ENCODE results near the gene GRID1.
A peak's percentile ranks its signal among the peaks of the same experiment; 100 is the strongest.

Gene GRID1

DNA sequence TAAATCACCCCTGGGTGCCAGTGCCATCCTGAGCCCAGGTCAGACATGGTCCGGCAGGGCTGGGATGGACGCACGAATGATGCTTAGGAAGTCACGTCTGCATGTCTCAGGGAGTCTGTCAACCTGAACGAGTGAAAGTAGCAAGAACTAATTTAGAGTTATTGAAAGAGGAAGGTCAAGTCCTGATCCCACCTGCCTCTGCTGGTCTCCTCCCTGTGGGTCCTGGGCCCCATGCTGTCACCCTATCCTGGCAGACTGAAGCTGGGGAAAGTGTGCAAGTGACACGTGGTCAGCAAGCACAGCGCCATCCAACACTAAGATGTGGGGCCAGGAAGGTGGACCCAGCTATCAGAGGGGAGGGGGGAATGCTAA is 26.1 kb upstream of the GRID1 start:
- H3K4me3 ChIP-seq (ENCODE audit: low read depth, low read length) = no peak overlapping the region

DNA sequence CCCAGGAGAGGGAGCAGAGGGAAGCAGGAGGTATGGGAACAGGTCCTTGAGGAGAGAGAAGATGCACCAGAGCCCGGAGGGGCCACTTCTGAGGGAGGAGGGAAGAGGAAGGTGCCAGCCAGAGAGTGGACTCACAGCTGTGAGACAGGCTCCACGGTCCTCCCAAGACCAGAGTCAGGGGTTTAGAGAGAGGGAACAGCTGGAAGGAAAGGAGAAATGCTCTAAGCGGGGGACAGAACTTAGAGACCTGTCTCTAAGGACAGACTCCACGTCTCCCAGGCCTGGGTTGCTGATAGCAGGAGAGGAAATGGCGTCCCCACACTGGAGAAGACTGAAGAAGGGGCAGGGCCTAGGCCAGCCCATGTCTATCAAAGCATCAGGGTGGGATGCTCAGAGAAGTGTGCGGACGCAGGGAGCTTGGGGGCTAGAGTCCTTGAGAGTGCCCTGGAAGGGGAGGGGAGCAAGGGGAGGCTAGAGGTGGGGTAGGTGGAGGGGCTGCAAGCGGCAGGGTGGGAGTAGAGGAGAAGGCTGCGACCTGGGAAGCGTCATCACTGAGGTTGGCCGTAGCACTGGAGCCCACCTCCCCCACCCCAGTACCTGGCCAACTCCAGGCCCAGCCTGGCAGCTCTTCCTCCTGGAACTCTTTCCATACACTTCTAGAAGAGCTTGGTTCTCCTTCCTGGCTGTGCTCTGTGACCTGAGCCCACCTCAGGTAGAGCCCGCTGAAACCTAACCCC is 25.6 kb upstream of the GRID1 start:
- no peak overlapping the region for H3K4me3 ChIP-seq (ENCODE audit: low read depth, low read length)

DNA sequence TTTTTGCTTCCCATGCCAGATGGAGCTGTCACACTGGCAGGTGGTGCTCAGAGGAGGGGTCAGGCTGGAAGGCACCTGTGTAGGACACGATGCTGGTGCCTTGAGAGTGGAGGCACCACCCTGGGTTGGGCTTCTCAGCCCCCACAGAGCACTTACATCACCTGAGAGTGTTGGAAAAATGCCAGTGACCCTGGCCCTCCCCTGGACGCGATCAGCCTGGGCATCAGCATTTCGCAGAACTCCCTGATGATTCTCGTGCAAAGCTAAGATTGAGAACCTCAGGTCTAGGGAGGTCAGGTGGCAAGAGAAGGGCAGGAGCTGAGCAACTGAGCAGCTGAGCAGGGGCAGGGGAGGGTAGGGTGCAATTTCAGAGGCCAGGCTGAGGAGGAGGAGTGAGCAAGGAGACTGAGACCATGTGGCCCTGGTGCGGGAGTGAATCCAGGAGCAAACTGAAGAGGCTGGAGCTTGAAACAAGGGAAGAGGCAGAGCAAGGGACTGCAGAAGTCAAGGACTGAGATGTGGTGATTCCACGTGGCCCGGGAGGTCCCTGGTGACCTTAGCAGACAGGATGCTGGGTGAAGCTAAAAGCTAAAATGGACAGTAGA is 24.7 kb upstream of the GRID1 start:
- H3K4me3 ChIP-seq (ENCODE audit: low read depth, low read length) = no peak overlapping the region

DNA sequence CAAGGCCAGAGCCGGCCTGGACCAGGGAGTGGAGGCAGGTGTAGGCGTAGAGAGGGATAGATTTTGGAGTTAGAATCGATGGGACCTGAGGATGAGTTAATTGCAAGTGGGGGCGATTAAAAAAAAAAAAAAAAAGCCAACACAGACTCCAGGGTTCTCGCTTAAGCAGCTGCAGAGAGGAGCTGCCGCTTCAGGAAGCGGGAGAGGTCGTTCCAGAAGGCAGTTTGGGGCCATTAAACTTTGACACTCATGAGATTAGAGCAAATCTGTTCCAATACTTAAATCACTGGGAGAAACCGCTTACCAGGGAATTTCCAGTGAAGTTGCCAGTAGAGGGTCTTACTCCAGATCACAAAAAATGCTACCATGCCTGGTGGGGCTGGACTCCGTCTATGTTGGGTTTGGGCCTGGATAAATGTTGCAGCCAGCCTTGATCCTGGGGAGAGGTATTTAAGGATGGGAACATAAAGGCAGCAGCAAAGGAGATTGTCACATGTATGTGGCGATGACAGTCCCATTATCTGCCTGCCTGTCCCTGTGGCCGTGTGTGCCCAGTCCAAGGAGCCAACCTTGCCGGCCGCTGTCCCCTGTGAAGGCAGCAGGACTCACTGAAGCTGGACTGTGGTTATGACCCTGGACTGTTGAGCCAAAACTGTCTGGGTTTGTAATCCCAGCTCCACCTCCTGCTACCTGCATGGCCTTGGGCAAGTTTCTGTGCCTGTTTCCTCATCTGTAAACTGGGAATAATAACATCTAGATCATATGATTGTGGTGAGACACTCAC is 23.9 kb upstream of the GRID1 start:
- H3K4me3 ChIP-seq (ENCODE audit: low read depth, low read length) = no peak overlapping the region

DNA sequence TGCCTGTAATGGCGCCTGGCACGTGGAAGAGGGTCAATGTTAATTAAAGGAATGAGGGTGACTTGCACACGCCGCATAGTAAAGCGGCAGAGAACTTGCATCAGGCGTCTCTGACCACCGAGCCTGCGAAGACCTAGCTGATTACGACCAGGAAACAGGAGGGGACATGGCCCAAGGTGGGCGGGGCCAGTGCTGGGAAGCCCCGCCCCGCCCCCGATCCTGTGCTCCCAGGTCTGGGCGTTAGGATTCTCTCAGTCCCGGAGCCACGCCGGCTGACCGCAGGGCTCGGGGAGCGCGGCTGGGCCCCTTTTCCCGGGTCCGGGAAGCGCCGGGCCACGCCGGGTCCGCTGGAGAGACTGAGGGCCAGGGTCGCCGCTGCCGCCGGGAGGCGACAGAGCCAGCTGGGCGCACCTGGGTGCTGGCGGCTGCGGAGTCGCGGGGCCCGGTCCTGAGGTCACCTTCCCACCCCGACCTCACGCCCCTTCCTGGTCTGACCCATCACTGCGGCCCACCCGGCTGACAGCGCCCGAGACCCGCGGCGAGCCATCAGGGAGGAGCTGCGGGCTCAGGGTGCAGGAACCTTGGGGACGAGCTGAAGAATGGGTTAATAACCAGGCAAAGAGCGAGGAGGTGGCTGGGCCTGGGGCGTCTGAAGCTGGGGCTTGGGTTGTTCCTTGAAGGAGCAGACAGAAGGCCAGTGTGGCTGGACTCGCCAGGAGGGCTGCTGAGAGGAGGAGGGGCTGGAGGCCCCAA is 23.0 kb upstream of the GRID1 start:
- peak overlapping the region; percentile 54 for H3K4me3 ChIP-seq (ENCODE audit: low read depth, low read length)

DNA sequence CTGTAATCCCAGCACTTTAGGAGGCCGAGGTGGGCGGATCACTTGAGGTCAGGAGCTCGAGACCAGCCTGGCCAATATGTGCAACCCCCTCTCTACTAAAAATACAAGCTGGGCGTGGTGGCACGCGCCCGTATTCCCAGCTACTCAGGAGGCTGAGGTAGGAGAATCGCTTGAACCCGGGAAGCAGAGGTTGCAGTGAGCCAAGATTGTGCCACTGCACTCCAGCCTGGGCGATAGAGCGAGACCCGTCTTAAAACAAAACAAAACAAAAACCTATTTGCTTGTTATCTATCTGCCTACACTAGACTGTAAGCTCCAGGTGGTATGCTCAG is 22.5 kb upstream of the GRID1 start:
- peak overlapping the region; percentile 54 for H3K4me3 ChIP-seq (ENCODE audit: low read depth, low read length)

DNA sequence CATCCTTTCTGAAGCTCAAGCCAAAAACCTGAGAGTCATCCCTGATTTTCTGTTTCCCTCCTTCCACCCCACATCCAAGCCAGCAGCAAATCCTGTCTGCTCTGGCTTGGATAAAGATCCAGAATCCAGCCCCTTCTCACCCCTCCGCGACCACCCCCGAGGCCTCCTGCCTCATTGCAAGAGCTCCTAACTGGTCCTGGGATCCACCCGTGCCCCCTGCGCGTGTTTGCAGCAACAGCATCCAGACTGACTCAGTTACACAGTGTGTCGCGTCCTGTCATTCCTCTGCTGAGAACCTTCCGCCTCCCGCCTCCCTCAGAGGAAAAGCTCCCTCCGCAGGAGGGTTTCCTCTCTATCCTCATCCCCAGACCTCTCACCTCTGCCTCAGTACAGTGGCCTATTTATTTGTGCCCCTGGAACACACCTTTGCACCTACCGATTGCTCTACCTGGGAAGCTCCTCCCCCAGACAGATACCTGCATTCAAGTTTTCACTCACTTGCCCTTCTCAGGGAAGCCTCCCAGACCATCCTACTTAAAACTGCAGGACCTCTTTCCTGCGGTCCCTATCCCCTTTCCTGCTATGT is 21.6 kb upstream of the GRID1 start:
- H3K4me3 ChIP-seq (ENCODE audit: low read depth, low read length) = no peak overlapping the region

DNA sequence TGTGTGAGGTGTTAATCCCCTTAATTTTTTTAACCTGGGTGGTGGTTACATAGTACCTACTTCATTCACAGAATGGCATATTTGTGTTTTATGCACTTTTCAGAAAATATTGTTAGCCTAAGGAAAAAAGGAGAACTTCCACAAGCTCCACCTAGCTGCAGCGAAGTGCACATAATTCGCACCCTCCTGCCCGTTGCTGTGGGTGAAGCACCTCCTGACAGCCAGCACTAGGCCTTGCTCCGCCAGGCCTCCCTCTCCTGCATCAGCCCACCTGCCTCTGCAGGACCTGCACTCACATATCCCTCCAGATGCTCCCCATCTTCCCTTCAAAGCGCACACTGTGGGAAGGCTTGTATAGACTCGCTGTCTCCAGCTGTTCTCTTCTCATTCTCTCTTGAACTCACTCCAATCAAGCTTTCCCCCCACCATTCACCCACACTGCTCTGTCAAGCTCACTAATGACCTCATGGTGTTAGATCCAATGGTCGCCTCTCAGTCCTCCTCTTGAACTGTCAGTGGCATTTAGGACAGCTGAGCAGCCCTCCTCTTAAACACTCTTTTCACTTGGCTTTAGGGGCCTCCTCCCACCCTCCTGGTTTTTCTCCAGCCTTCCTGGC is 20.7 kb upstream of the GRID1 start:
- no peak overlapping the region for H3K4me3 ChIP-seq (ENCODE audit: low read depth, low read length)

DNA sequence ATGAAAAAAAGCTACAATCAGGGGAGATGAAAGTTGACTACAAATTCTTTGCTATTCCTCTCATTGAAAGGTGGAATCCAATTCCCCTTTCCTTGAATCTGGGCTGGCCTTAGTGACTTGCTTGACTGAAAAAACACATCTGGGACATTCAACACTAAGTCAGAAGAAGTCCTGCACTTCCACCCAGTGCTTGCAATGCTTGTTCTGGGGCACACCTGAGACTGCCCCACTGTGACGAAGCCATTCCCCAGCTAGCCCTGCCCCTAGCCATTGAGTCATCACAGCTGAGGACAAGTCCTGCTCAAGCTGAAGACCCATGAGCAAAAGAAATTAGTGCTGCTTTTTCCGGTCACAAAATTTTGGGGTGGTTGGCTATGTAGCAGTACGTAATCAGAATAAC is 19.2 kb upstream of the GRID1 start:
- no peak overlapping the region for H3K4me3 ChIP-seq (ENCODE audit: low read depth, low read length)

DNA sequence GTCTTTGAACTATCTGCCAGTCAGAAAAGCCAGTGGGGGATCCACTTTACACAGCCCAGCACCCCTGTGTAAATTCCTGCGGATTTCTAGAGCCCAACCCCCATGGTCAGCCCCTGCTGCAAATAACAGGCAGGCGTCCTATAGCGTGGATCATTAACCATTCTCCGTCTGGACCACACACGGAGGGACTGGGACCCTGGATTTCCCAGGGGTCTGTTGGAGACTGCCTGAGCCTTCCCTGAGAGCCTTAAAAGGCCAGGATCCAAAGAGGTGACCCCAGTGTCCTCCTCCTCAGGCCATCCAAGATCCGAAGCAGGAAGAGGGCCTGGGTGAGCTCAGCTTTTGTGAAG is 11.2 kb upstream of the GRID1 start:
- H3K4me3 ChIP-seq (ENCODE audit: low read depth, low read length) = no peak overlapping the region

DNA sequence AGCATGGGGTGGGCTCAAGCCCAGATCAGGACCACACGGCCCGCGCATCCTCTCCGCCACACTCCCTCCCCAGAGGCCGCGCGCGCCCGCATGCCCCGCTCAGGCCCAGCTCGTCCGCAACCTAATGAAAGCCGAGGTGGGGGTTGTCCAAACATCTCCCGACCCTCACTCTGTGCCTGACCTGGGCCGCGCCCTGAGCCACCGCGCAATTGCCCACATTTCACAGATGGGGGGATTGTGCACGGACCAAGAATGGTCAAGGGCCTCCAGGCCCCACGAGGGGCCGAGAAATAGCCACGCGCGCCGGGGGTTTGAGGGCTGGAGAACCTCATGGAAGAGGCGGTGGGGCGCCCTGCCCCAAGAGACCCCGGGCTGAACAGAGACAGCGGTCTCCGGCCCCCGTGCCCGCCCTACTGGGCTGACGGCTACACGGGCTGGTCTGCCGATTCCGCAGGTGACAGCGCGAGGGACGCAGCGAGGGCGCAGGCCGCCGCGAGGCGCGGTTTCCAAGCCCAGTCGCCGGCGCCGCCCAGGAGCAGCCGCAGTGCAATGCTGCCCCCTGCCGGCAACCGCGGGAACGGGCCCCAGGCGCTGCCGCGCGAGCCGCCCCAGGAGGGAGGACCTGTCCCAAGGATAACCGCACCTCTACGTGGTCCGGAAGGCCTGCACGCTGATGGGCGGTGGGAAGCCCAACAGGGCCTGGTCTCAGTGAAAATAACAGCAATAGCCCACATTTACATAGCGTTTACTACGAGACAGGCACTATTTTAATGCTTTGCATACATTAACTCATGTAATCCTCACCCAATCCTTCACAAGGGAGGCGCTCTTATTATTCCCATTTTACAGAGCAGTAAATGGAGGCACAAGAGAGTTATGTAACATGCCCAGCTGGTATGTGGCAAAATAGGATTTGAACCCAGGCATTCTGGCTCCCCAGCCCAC is 10.5 kb upstream of the GRID1 start:
- H3K4me3 ChIP-seq (ENCODE audit: low read depth, low read length) = no peak overlapping the region

DNA sequence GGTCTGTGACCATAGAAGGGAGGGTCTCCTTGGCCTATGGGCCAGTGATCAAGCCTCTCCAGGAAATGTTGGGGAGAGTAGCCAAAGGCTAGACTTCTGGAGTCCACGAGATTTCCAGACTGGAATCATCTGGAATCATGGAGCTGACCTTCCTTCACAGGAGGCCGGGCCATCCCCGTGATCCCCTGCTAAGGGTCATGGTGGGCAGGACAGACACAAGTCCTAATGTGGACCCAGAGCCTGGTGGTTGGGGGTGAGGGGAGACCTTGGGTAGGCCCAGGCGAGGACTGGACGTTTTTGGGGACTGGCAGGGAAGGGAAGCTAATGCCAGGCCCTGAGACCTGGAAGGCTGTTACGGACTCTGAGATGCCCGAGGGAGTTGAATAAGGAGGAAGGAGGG is 9.8 kb upstream of the GRID1 start:
- no peak overlapping the region for H3K4me3 ChIP-seq (ENCODE audit: low read depth, low read length)

DNA sequence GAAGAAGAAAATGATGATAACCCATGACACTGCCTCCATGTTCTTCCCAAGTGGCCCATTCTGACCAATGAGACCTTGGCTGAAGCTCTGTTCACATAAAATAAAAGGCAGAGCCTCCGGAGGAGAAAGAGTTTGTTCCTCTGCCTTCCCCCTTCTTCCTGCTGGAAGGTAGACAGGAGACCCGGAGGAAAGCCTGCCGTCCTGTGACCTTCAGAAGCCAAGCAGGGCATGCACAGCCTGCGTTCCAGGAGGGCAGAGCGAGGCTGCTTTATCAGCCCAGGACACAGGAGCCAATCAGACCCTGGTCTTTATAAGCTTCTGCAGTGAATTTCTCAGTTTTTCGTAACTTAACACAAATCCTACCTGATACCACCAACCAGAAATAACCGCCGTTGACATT is 8.6 kb upstream of the GRID1 start:
- no peak overlapping the region for H3K4me3 ChIP-seq (ENCODE audit: low read depth, low read length)

DNA sequence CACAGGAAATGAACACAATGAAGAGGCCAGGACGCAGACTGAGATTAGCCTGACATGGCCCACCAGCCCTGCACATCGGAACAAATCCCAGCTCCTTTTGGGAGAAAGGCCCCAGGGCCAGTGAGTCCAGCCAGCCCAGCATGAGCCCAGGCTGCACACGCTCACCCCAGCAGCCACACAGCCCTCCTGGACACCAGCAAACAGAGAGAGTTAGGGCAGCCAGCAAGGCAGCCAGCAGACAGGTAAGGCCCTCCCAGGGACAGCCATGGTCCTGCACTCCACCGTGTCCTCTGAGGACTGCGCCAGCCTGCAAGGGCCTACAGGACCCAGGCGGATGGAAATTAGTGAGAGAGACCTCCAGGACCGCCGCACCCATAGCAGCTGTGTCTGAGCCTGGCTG is 8.1 kb upstream of the GRID1 start:
- H3K4me3 ChIP-seq (ENCODE audit: low read depth, low read length) = no peak overlapping the region

DNA sequence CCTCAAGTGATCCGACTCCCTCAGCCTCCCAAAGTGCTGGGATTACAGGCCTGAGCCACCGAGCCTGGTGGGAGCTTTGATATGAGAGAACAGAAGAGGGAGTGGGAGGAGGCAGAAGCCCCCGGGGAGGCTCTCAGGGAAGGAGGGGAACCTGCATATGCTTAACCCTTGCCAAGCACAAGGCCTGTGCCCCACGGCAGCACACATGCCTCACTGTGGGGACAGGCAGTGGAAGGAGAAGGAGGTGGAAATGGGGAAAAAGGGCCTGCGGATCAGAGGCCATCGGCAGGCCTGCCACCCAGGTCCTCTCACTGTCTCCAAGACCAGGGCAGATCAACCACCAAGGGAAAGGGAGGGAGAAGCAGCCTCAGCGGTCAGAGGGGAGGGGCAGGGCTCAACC is 7.2 kb upstream of the GRID1 start:
- H3K4me3 ChIP-seq (ENCODE audit: low read depth, low read length) = no peak overlapping the region

DNA sequence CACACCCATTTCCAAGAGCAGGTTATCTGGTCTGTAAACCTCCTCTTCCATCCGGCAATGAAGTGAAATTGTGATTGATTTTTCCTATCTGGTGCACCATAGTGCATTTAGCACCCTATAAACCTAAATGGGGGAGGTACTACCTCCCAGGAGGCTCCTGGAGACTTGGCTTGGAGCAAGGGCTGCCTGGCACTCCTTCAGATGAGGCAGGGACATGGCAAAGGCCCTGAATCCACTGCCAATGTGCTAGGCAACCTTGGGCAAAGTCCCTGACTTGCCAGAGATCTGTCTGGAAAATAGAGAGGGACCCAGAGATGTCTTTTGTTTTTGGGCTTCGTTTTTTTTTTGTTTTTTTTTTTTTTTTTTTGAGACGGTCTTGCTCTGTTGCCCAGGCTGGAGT is 6.7 kb upstream of the GRID1 start:
- H3K4me3 ChIP-seq (ENCODE audit: low read depth, low read length) = no peak overlapping the region

DNA sequence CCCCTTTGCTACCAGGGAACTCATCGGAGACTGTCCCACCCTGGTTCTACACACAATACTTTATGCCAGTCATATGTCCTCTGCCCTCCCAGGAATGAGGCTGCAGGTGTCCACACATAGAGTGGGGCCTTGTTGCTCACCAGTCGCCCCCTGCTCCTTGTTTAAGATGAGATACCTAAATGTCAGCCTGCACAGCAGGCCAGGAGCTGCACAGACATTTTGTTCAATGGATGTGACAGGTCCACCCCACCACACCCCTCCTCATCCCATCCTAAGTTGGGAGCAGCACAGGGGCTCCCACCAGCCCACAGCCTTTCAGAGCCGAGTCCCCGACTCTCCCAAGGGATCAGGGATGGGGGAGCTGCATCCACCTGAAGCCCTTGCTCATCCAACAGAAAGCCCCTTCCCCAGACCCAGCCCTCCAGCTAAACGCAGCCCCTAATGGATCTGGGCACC is 6.2 kb upstream of the GRID1 start:
- H3K4me3 ChIP-seq (ENCODE audit: low read depth, low read length) = no peak overlapping the region

DNA sequence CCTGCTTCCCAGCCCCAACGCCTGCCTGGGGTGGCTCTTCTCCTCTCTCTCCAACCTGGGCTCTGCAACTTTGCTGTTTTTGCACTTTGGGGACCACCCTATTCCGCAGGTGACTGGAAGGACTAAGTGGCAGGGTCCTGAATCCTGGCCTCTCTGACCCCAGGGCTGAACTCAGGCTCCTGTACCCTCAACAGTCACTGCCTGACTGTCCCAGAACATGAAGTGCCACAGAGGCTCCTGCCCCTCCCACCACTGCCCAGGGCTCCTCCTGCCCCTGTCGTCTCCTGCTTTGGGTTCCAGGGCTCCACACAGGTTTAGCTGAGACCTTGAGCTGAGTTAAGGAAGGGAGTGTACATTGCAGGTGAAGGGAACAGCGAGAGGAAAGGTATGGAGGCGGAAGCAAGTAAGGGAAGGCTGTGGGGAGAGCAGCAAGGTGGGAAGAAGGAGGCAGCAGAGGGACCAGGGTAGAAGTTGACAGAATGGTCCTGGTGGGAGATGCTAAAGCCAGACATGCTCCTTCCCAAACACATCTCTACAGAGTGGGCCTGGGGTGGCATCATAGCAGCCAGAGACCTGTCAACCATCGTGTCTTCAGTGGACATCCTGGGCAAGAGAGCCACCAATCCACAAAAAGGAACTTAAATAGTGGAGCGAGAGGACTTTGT is 5.7 kb upstream of the GRID1 start:
- H3K4me3 ChIP-seq (ENCODE audit: low read depth, low read length) = no peak overlapping the region

DNA sequence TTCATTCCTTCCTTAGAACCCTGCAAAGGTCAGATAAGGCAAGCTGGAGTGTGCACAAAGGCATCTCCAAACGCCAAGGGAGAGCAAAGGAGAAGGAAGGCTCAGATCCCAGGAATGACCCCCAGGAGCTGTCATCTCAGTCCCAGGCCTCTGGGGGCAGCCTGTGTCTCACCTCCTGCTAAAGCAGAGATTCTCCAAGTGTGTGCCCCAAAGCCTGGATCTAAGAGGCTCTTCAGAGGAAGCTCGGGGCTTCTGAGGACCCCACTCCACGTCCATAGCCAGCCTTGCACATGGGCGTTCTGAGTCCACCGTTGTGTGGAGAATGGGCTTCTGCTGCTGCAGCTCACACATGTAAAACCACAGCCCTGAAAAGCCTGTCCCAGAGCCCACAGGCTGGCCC is 5.1 kb upstream of the GRID1 start:
- no peak overlapping the region for H3K4me3 ChIP-seq (ENCODE audit: low read depth, low read length)
